ENCODE measurements around the gene MEOX1. TPM values are rescaled to one million over a fixed set of nuclear protein-coding genes. Genes with fewer than 3 reads are reported as not detected.

The MEOX1 gene
- total RNA-seq: 1 to 10 TPM in 2 of 6 donors, under 1 TPM in 1, not detected in 3; 0.98 to 3.0 (median 1.6) TPM

GRCh38 chr17:43661699-43662412, at the start of gene MEOX1:
MEOX1 (minus strand) TSS chr17:43661922; CDS start chr17:43661534, 388 bp downstream.
- H3K4me1 ChIP-seq: peaks cover 0 to 7% (median 0%) of the 10 kb centered on the region in 4 donors
- 62 to 71% methylated on average over 8 of the region's 8 CpGs for WGBS, 2 donors
- no peaks in the 10 kb centered on the region for H3K27me3 ChIP-seq
- ATAC-seq (ENCODE audit: low FRiP score in 2 of 2) (no peak), DNase-seq (no peak)
- H3K9me3 ChIP-seq: no peaks in the 10 kb centered on the region
- no peak within 1 kb of the TSS for H3K4me3 ChIP-seq
- H3K27ac ChIP-seq: no peak within 1 kb of the TSS
- no peak for TF ChIP-seq POLR2A (IDR thresholded peaks at IDR 0.05)
- TF ChIP-seq POLR2AphosphoS5 (IDR thresholded peaks at IDR 0.05): no peak
- H3K36me3 ChIP-seq: no peaks in the 10 kb centered on the region

- WGBS, 2 donors: 82 to 88% methylated on average over 6 of the region's 6 CpGs
- ATAC-seq (ENCODE audit: low FRiP score in 2 of 2): no peak
- TF ChIP-seq POLR2A (IDR thresholded peaks at IDR 0.05) (no peak), POLR2AphosphoS5 (IDR thresholded peaks at IDR 0.05) (no peak), EP300 (IDR thresholded peaks at IDR 0.05) (no peak), CTCF (IDR thresholded peaks at IDR 0.05) (no peak)
- Histone ChIP-seq H3K27ac (no peak overlapping the region), H3K36me3 (no peaks in the 10 kb centered on the region), H3K9me3 (no peaks in the 10 kb centered on the region), H3K4me1 (peaks cover 17 to 23% (median 20%) of the 10 kb centered on the region in 4 donors), H3K27me3 (no peaks in the 10 kb centered on the region), H3K4me3 (no peak overlapping the region)
- DNase-seq: no peak
Measured at GRCh38 chr17:43710101-43710500, 48.4 kb upstream of the MEOX1 start.

GRCh38 chr17:43709210-43709609, 47.5 kb upstream of the MEOX1 start:
- TF ChIP-seq POLR2A (IDR thresholded peaks at IDR 0.05) (no peak), EP300 (IDR thresholded peaks at IDR 0.05) (no peak), CTCF (IDR thresholded peaks at IDR 0.05) (no peak), POLR2AphosphoS5 (IDR thresholded peaks at IDR 0.05) (no peak)
- no peak for DNase-seq
- Histone ChIP-seq H3K27me3 (no peaks in the 10 kb centered on the region), H3K9me3 (no peaks in the 10 kb centered on the region), H3K27ac (no peak overlapping the region), H3K36me3 (no peaks in the 10 kb centered on the region), H3K4me1 (peaks cover 17 to 19% (median 18%) of the 10 kb centered on the region in 4 donors), H3K4me3 (no peak overlapping the region)
- WGBS, 2 donors: 96% methylated on average over 4 of the region's 4 CpGs
- ATAC-seq (ENCODE audit: low FRiP score in 2 of 2): no peak

GRCh38 chr17:43707184-43707583, 45.5 kb upstream of the MEOX1 start:
- WGBS, 2 donors: 81 to 93% methylated on average over 3 to 5 of the region's 5 CpGs
- no peak for DNase-seq
- Histone ChIP-seq H3K9me3 (no peaks in the 10 kb centered on the region), H3K27ac (no peak overlapping the region), H3K4me3 (no peak overlapping the region), H3K27me3 (no peaks in the 10 kb centered on the region), H3K36me3 (no peaks in the 10 kb centered on the region), H3K4me1 (peaks cover 0 to under 1% (median 0%) of the 10 kb centered on the region in 4 donors)
- no peak for ATAC-seq (ENCODE audit: low FRiP score in 2 of 2)
- TF ChIP-seq POLR2AphosphoS5 (IDR thresholded peaks at IDR 0.05) (no peak), POLR2A (IDR thresholded peaks at IDR 0.05) (no peak), EP300 (IDR thresholded peaks at IDR 0.05) (no peak)

- Histone ChIP-seq H3K4me3 (no peak overlapping the region), H3K9me3 (no peaks in the 10 kb centered on the region), H3K4me1 (peaks cover 0 to 4% (median 0%) of the 10 kb centered on the region in 4 donors), H3K27ac (no peak overlapping the region), H3K36me3 (no peaks in the 10 kb centered on the region), H3K27me3 (no peaks in the 10 kb centered on the region)
- DNase-seq (no peak), ATAC-seq (ENCODE audit: low FRiP score in 2 of 2) (no peak)
- TF ChIP-seq EP300 (IDR thresholded peaks at IDR 0.05) (no peak), POLR2A (IDR thresholded peaks at IDR 0.05) (no peak), CTCF (IDR thresholded peaks at IDR 0.05) (no peak), POLR2AphosphoS5 (IDR thresholded peaks at IDR 0.05) (no peak)
- WGBS, 2 donors: 77 to 92% methylated on average over 5 of the region's 5 CpGs
Measured at GRCh38 chr17:43706235-43706634, 44.5 kb upstream of the MEOX1 start.

- WGBS, 2 donors: 100% methylated on average over 3 of the region's 3 CpGs
- DNase-seq (no peak), ATAC-seq (ENCODE audit: low FRiP score in 2 of 2) (no peak)
- Histone ChIP-seq H3K4me1 (peaks cover 0 to 5% (median 1%) of the 10 kb centered on the region in 4 donors), H3K36me3 (no peaks in the 10 kb centered on the region), H3K27me3 (no peaks in the 10 kb centered on the region), H3K27ac (no peak overlapping the region), H3K4me3 (no peak overlapping the region), H3K9me3 (no peaks in the 10 kb centered on the region)
- TF ChIP-seq POLR2AphosphoS5 (IDR thresholded peaks at IDR 0.05) (no peak), EP300 (IDR thresholded peaks at IDR 0.05) (no peak), CTCF (IDR thresholded peaks at IDR 0.05) (no peak), POLR2A (IDR thresholded peaks at IDR 0.05) (no peak)
Measured at GRCh38 chr17:43703630-43704029, 41.9 kb upstream of the MEOX1 start.
